K562 treated with DMSO at 1 percent for 24 hours (cell line): ENCODE results near the gene FOLH1. TPM values are rescaled to one million over a fixed set of nuclear protein-coding genes. Genes with fewer than 3 reads are reported as not detected.

Source experiments
- total RNA-seq: library from RNA; unstranded; fragments of 300-600 nt; gene quantifications from 2 replicates; pipeline ENCODE4 v1.2.3, GENCODE V29; 2022; ENCODE audit warnings: low read depth; ENCODE audit not compliant: insufficient read depth

Gene FOLH1
- not detected in 2 replicates for total RNA-seq

DNA sequence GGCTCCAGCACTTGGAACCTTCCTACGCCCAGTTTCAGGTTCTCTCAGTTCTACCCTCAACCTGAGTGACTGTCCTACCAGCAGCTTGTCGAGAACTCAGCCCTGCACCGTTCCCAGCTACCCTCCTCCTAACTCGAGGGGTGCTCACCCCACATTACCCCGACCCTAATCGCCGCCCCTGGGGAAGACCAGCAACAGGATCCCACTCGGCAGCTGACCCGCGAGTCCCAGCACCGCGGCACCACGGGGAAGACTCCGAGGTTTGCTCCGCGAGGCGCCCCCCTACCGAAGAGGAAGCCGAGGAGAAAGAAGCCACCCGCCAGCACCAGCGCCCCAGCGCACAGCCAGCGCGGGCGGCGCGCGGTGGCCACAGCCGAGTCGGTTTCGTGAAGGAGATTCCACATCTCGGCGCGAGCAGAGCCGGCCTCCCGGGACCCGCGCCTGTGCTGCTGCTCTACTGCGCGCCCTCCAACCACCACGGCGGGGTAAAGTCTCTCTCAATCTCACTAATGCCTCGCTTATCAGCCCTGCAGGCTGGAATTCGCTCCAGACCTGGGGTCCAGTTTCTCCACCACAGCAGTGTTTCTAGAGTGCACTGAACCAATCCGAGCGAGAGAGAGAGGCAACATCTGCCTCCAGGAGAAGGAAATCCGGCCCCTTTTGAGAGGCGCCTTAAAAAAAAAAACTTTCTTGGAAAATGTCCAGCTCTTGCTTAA, at the start of gene FOLH1:
Gene FOLH1 (minus strand): TSS at position 597 of the 716 bp plus-strand sequence. CDS start 193 bp downstream, at position 404.

Other genes with a start within 250 kb of the FOLH1 start
- not detected in 2 replicates for gene TRIM51G, start 224.7 kb downstream of the FOLH1 start, total RNA-seq
- gene TRIM49B, start 179.8 kb downstream of the FOLH1 start, total RNA-seq = not detected in 2 replicates
- gene TRIM64C, start 149.5 kb downstream of the FOLH1 start, total RNA-seq = not detected in 2 replicates